Mucosa of stomach (tissue), 1 donor: ENCODE data around the gene ABAT.

Source experiments
- H3K27me3 ChIP-seq: one replicate; pipeline ENCODE4 v1.7.0; 2013; ENCODE audit warnings: mild to moderate bottlenecking, low read length; ENCODE audit not compliant: control insufficient read depth, insufficient read depth
- H3K36me3 ChIP-seq: one replicate; pipeline ENCODE4 v1.7.0; 2013; ENCODE audit warnings: low read length; ENCODE audit not compliant: control insufficient read depth, insufficient read depth
- H3K4me1 ChIP-seq: one replicate; pipeline ENCODE4 v1.7.0; 2013; ENCODE audit warnings: mild to moderate bottlenecking, low read length; ENCODE audit not compliant: control insufficient read depth, insufficient read depth
- H3K4me3 ChIP-seq: one replicate; pipeline ENCODE4 v1.7.0; 2013; ENCODE audit warnings: low read length
- H3K9ac ChIP-seq: one replicate; pipeline ENCODE4 v1.7.0; 2013; ENCODE audit warnings: mild to moderate bottlenecking, low read length, moderate library complexity
- H3K9me3 ChIP-seq: one replicate; pipeline ENCODE4 v1.7.0; 2013; ENCODE audit warnings: mild to moderate bottlenecking, low read length, moderate library complexity; ENCODE audit not compliant: control insufficient read depth
- donor health status: Pancreatic carcinoma.

ABAT gene

GRCh38 chr16:8676160-8676547 lies 1.7 kb downstream of the ABAT start:
- Histone ChIP-seq H3K4me1 (peaks cover 35% of the 10 kb centered on the region), H3K9me3 (no peaks in the 10 kb centered on the region), H3K4me3 (no peak overlapping the region), H3K36me3 (no peaks in the 10 kb centered on the region), H3K27me3 (no peaks in the 10 kb centered on the region), H3K9ac (no peak overlapping the region)

GRCh38 chr16:8676737-8677375 lies 2.4 kb downstream of the ABAT start:
- no peaks in the 10 kb centered on the region for H3K36me3 ChIP-seq
- peaks cover 35% of the 10 kb centered on the region for H3K4me1 ChIP-seq
- no peaks in the 10 kb centered on the region for H3K27me3 ChIP-seq
- H3K9ac ChIP-seq, result no peak overlapping the region
- no peak overlapping the region for H3K4me3 ChIP-seq
- no peaks in the 10 kb centered on the region for H3K9me3 ChIP-seq

DNA sequence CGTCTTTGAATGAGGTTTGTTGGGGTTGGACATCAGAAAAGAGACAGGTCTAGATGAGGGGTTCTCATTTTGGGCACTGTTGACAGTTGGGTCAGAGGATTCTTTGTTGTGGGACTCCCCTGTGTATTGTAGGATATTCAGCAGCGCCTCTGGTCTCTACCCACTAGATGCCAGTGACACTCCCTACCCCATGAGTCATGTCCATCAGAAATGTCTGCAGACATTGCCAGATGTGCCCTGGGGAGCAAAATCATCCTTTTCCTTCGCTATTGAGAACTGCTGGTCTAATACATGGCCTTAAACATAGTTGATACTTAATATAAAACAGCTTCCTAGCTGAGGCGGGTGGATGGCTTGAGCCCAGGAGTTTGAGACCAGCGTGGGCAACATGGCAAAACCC lies 3.1 kb downstream of the ABAT start:
- H3K9ac ChIP-seq, result no peak overlapping the region
- no peaks in the 10 kb centered on the region for H3K36me3 ChIP-seq

GRCh38 chr16:8678068-8678927 lies 3.9 kb downstream of the ABAT start:
- Histone ChIP-seq H3K4me1 (peaks cover 35% of the 10 kb centered on the region), H3K9me3 (no peaks in the 10 kb centered on the region), H3K4me3 (no peak overlapping the region), H3K9ac (no peak overlapping the region), H3K36me3 (no peaks in the 10 kb centered on the region), H3K27me3 (no peaks in the 10 kb centered on the region)

More for the DNA sequence above, 3.1 kb downstream of the ABAT start:
- no peaks in the 10 kb centered on the region for H3K9me3 ChIP-seq
- peaks cover 35% of the 10 kb centered on the region for H3K4me1 ChIP-seq
- H3K4me3 ChIP-seq, result no peak overlapping the region
- H3K27me3 ChIP-seq, result no peaks in the 10 kb centered on the region

GRCh38 chr16:8679151-8679550 lies 4.7 kb downstream of the ABAT start:
- H3K4me3 ChIP-seq, result no peak overlapping the region
- H3K36me3 ChIP-seq, result no peaks in the 10 kb centered on the region
- no peaks in the 10 kb centered on the region for H3K9me3 ChIP-seq
- peaks cover 35% of the 10 kb centered on the region for H3K4me1 ChIP-seq
- no peaks in the 10 kb centered on the region for H3K27me3 ChIP-seq
- H3K9ac ChIP-seq, result no peak overlapping the region

- Histone ChIP-seq H3K9ac (no peak overlapping the region), H3K4me3 (no peak overlapping the region), H3K4me1 (peaks cover 28% of the 10 kb centered on the region), H3K36me3 (no peaks in the 10 kb centered on the region), H3K9me3 (no peaks in the 10 kb centered on the region), H3K27me3 (no peaks in the 10 kb centered on the region)
Measured at GRCh38 chr16:8682551-8683259, 8.3 kb downstream of the ABAT start.

- Histone ChIP-seq H3K36me3 (no peaks in the 10 kb centered on the region), H3K9ac (no peak overlapping the region), H3K27me3 (no peaks in the 10 kb centered on the region), H3K4me1 (peaks cover 19% of the 10 kb centered on the region), H3K4me3 (no peak overlapping the region), H3K9me3 (no peaks in the 10 kb centered on the region)
Measured at GRCh38 chr16:8683640-8684039, 9.2 kb downstream of the ABAT start.

DNA sequence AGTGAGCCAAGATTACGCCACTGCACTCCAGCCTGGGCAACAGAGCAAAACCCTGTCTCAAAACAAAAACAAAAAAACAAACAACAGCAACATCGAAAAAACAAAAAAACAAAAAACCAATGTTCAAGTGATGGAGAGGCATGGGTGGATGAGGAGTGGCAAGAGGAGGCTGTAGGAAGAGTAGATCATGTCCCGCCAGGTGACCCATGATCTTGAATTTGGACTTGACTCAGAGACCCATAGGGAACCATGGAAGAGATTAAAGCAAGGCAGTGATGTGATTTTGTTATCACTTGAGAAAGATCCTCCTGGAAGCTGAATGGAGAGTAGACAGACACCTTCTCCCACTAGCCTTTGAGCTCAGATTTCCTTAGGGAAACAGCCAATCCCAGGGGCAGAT lies 11.2 kb downstream of the ABAT start:
- Histone ChIP-seq H3K4me3 (no peak overlapping the region), H3K9ac (no peak overlapping the region), H3K9me3 (peaks cover 5% of the 10 kb centered on the region), H3K4me1 (peaks cover 10% of the 10 kb centered on the region), H3K27me3 (no peaks in the 10 kb centered on the region), H3K36me3 (no peaks in the 10 kb centered on the region)

- no peak overlapping the region for H3K9ac ChIP-seq
Measured at GRCh38 chr16:8686031-8686621, 11.7 kb downstream of the ABAT start.

GRCh38 chr16:8686879-8687278 lies 12.5 kb downstream of the ABAT start:
- H3K4me1 ChIP-seq, result peaks cover 6% of the 10 kb centered on the region
- H3K9me3 ChIP-seq, result peaks cover 5% of the 10 kb centered on the region
- H3K36me3 ChIP-seq, result no peaks in the 10 kb centered on the region
- H3K27me3 ChIP-seq, result no peaks in the 10 kb centered on the region
- no peak overlapping the region for H3K9ac ChIP-seq
- no peak overlapping the region for H3K4me3 ChIP-seq

More at GRCh38 chr16:8686031-8686621, 11.7 kb downstream of the ABAT start:
- H3K27me3 ChIP-seq, result no peaks in the 10 kb centered on the region
- H3K9me3 ChIP-seq, result peaks cover 5% of the 10 kb centered on the region
- H3K4me1 ChIP-seq, result peaks cover 7% of the 10 kb centered on the region
- no peak overlapping the region for H3K4me3 ChIP-seq
- H3K36me3 ChIP-seq, result no peaks in the 10 kb centered on the region

DNA sequence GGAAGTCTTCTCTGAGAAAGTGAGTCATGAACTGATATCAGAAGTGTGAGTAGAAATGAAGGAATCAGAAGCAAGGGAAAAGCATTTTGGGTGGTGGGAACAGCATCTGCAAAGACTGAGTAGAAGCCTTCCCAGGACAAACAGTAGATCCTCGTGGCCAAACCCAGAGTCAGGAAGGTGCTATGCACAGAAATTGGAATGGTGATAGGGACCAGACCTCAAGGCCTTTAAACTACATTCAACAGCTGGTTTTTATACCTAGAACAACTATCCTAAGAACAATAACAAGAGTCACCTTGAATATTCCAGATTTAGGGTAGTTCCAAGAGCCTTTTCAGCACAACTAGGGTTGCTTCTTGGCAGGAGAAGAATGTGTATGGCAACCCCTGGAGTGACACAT lies 15.3 kb downstream of the ABAT start:
- H3K27me3 ChIP-seq, result no peaks in the 10 kb centered on the region
- H3K9ac ChIP-seq, result no peak overlapping the region
- H3K9me3 ChIP-seq, result peaks cover 5% of the 10 kb centered on the region
- no peaks in the 10 kb centered on the region for H3K36me3 ChIP-seq
- H3K4me1 ChIP-seq, result peaks cover 6% of the 10 kb centered on the region
- no peak overlapping the region for H3K4me3 ChIP-seq

DNA sequence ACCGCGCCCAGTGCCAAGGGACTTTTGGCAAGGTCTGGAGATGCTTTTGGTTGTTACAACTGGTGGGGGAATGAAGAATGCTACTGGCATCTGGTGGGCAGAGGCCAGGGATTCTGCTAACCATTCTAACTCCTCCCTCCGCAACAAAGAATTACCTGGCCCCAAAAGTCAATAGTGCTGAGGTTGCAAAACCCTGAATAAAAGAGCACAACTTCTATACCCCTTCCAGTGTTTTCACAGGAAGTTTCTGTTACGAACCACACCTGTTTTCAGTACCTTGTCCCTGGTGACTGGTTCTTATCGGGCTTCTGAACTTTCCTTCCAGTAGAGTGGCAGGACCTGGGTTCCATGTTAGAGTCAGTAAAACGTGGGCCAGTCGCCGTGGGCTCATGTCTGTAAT lies 17.3 kb downstream of the ABAT start:
- no peaks in the 10 kb centered on the region for H3K27me3 ChIP-seq
- H3K9me3 ChIP-seq, result peaks cover 5% of the 10 kb centered on the region
- H3K36me3 ChIP-seq, result no peaks in the 10 kb centered on the region
- no peak overlapping the region for H3K4me3 ChIP-seq
- no peak overlapping the region for H3K9ac ChIP-seq
- no peaks in the 10 kb centered on the region for H3K4me1 ChIP-seq
